Measurements from ENCODE around the gene CAMTA2.

The CAMTA2 gene

DNA sequence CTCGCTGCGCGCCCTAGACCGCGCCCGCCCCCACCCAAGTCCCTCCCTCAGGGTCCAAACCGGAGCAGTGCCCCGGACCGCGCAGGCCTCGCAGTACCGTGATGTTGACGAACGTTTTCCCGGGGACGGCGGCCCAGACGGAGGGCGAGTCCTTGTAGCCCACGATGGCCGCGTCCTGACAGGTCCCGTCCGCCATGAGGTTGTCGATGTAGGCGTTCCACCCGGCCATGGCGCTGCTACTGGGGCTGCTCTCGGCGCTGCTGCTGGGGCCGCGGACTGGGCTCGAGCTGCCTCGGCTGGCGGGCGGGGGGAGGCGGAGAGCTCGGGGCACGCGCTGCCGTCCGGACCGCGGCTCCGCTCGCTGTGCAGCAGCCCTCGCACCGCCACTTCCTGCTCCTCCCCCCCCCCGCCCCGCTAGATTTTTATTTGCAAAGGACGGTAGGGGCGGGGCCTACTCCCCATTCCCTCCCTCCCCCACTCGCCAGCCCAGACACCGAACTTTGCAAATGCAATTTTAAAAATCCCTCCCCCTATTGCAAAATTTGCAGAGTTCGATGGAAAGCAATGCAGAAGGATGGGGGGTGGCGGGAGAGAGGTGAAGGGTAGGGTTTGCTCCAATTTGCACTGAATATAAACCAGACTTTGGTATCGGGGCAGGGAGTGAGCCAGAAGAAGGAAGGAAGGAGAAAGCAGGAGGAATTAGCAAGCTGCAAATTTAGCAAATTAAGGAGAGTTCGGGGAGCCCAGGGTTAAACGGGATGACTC is 39.1 kb downstream of the CAMTA2 start, which contains the start of gene PFN1:
PFN1 (minus strand) TSS at position 365 of the 765 bp plus-strand sequence; CDS start at position 229, 136 bp downstream.
- DNase-seq (ENCODE audit: low read depth): peak; percentile 85

DNA sequence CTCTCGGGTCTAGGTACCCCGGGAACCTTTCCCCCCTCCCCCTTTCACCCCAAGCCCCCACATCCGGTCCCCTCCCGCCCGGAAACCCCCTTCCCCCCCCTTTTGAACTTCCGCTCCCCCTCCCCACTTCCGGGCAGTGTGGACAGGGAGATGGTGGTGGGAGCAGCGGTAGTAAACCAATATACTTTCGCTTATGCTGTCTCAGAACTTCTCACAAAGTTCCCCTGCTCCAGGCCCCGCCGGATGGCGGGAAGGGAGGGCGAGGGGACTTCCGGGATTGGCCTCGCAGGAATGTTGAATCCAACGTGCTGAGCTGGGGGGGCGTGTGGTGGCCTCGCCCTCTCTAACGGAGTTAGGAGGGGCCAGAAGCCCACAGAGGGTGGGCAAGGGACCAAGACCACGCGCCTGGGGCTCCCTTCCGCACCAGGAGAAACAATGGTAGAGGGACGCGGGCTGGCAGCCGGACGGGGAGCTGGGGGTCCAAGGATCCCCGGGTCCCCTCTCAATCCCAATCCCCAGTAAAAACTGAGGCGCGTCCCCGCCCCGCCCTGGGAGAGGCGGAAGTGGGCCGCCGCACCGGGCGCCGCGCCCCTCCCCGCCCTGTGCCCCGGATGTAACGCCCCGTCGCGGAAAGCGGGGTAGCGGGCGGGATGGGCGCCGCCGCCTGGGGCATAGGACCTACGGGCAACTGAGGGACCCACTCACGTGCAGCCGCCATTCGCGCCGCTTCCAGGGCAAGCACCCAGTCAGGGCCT is 39.9 kb downstream of the CAMTA2 start:
- peak; percentile 49 for DNase-seq (ENCODE audit: low read depth)

DNA sequence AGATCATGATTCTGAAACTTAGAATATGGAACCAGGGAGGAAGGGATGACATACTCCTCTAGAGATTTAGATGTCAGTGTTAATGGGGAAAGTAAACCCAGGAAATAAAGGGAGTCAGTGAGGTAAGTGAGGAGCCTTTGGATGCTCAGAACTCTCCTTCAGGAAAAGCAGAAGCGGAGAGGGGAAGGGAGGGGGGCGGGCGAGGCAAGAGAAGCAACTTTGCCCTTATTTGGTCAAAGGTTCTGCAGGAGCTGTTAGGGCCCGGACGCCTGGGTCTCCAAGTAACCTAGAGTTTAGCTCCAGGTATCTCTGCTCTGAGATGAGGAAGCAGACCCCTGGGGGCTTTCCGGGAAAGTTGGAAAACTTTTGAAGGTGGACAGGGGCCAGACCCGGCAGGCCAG is 40.5 kb downstream of the CAMTA2 start:
- DNase-seq (ENCODE audit: low read depth): no peak

DNA sequence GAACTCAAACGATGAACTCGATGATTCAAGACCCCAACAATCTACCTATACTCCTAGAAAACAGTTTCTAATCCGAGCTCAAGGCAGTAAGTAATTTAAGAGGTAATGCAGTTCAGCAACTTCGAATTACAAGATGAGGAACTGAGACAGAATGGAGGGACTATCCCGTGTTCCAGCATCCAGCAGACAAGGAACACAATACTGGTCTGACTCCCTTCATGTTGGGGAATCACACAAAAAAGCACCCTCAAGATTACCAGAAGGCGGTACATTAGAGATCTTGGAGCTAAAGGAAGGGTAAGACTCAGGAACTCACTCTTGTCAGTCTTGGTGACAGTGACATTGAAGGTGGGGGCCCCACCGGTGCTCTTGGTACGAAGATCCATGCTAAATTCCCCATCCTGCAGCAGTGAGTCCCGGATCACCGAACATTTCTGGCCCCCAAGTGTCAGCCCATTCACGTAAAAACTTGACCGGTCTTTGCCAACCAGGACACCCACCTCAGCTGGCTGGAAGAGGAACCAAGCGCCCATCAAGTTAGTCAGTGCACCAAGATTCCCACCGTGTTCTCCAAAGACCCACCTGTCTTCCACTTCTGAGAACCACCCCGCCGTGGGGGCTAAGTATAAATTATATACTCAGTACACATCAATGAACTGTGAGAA is 41.0 kb downstream of the CAMTA2 start:
- no peak for DNase-seq (ENCODE audit: low read depth)

DNA sequence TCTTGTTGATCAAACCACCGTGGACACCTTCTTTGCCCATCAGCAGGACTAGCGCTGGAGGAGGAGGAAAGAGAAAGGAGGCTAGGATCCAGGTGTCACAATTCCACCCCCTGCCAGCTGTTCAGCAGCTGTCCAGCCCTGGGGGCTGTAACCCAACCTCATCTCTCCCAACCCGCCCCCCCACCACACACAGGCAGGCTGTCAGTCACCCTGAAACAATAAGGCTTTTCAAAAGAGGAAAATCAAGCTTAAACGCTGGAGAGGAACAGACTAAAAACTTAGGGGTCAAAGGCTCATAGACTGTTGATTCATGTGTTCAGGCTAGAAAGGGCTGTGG is 41.6 kb downstream of the CAMTA2 start:
- DNase-seq (ENCODE audit: low read depth): no peak

DNA sequence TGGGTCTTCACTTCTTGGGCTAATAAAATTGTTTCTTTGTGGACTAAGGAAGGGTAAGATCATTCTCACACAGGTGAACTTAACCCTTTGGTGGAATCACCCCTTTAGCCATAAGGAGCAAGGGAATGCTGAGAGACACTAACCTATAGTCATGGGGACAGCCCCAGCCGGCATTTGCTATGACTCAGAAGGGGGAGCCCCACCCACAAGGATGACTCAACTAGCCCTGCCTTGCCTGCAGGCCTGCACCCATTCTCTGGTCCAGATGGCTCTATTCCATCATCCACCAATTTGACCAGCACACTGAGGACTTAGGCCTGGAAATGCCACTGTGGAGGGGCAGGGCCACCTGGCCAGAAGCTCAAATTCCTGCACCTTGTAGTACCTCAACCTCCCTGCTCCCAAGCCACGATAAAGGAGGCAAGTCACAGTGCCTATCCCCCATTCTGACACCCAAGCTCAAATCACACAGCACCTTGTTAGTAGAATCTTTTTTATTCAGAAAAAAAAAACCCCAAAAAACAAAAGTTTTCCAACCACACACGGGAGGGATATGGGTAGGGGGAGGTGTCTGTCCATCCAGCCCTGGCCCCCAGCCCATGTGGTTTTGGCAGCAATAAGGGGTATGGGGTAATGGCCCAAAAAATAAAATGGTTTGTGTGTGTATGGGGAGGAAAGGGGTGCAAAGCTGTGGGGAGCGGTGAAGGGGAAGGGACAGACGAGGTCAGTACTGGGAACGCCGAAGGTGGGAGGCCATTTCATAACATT is 42.1 kb downstream of the CAMTA2 start:
- DNase-seq (ENCODE audit: low read depth): peak; percentile 80

DNA sequence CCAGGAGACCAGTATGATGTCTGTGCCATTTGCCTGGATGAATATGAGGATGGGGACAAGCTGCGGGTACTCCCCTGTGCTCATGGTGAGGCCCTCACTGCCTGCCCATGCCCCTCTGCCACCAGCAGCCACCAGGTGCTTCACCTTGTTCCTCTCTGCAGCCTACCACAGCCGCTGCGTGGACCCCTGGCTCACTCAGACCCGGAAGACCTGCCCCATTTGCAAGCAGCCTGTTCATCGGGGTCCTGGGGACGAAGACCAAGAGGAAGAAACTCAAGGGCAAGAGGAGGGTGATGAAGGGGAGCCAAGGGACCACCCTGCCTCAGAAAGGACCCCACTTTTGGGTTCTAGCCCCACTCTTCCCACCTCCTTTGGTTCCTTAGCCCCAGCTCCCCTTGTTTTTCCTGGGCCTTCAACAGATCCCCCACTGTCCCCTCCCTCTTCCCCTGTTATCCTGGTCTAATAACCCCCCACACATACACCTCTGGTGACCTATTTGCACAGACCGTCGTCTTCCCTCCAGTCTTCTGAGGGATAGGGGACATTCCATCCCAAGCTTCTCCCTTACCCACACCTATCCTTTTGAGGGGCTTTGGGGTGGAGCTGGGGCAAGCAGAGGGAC is 42.8 kb downstream of the CAMTA2 start:
- DNase-seq (ENCODE audit: low read depth): no peak

DNA sequence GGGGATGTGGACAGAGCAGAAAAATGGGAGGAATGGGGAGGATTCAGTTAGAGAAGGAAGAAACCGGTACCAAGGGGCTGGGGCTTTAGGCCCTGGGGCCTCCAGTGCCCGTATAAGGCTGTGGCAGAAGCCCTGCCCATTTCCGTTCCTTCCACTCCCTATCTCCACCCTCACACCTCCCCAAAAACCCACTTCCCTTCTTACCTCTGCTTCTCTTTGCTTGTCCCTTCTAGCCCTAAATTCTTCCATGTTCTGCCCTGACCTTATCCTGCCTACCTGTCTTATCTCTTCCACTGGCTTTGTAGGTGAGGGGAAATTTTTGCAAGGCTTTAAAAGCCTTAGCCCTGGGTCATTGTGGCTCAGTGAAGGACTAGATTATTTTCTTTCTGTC is 43.3 kb downstream of the CAMTA2 start:
- DNase-seq (ENCODE audit: low read depth): no peak

DNA sequence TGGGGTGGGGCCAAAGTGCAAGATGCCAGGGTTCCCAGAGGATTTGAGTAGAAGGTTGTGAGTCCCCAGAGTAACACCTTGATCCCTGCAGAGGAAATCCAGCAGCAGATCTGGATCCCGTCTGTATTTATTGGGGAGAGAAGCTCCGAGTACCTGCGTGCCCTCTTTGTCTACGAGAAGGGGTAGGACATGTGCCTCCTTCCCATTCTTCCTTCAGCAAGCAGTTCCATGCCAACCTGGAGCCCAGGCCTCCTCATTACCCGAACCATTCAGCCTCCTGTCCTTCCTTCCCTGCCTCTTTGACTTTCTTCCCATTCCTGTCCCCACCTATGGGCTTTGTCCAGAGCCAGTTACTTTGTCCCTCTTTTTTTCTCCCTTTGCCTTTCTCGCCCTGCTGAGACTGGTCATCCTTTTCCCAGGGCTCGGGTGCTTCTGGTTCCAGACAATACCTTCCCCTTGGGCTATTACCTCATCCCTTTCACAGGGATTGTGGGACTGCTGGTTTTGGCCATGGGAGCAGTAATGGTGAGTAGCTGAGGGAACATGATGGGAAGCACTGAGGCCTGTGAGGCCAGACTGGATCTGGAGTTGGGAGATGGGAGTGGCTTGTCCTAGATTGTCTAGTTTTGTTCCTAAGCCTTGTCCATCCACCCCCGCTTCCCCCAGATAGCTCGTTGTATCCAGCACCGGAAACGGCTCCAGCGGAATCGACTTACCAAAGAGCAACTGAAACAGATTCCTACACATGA is 44.5 kb downstream of the CAMTA2 start:
- no peak for DNase-seq (ENCODE audit: low read depth)

DNA sequence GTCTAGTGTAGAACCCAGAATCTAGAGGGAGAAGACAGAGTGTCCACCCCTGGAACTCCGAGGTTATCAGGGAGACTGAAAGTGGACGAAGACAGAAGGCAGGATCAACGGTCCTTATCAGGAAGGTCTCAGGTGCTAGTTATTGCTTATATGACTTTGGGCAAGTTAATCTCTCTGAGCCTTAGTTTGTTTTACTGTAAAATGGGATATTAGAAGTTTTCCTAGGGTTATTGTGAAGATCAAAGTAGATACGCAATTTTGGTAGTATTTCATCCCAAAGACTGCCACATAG is 46.2 kb downstream of the CAMTA2 start:
- no peak for DNase-seq (ENCODE audit: low read depth)

DNA sequence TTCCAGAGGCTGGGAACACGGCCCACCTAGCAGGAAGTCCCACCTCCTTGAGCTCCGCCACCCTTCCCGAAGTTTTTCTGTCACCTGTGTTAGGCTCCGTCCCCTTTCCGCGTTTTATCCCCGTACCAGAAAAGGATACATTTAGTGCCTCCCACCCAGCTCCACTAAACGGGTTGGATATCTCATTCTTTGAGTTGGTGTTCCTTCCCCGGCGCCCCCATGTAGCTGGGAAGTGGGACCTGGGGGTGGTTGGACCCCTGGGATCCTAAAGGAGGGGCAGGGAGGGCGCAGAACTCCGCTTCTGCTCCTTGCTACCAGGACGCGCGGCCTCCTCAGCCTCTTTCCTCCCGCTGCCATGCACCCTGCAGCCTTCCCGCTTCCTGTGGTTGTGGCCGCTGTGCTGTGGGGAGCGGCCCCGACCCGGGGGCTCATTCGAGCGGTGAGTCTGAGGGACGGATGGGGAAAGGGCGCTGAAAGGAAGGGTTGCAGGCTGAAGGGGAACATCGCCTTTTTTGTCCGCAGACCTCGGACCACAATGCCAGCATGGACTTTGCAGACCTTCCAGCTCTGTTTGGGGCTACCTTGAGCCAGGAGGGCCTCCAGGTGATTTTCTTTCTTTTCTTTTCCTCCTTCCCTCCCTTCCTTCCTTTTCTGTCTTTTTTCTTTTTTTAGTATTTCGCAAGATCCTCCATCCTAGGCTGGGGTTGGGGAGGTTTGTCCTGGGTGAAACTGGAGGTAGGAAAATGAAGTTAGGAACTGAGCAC is 46.7 kb downstream of the CAMTA2 start:
- DNase-seq (ENCODE audit: low read depth): peak; percentile 33

DNA sequence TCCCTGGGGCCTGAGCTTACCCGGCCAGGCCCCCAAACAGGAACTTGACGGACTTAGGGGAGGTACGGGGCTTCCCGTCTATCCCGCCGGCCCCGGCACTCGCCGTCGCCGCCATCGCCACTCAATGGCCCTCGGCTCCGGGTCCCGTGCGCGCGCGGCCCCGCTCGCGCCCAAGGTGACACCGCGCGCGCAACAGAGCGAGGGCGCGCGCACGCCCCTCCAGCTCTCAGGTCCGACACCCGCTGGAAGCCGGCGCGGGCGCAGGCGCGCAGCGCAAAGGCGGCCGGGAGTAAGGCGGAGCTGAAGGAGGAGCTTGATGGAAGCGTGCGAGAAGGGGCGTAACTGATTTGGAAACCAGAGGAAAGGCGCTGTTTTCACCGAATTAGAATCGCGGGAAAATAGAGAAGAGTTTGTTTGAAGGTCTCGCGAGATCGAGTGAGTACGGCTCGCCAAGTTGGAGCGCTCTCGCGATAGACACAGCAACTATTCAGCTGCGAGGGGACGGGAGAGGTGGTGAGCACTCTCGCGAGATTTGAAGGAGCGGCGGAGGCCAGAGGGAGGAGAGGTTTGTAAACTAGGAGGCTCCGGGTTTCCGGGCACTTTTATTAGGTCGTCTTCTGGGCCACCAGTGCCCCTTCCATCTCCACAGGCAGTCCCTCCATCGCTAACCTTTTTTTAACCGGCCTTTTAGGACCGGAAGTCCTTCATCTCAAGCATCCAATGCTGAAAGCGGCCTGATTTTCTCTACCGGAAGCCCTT is 47.5 kb downstream of the CAMTA2 start, which contains the start of the genes RNF167 and SLC25A11:
RNF167 (plus strand) TSS at position 473 of the 759 bp plus-strand sequence. CDS start 642 bp downstream, outside the sequence.
SLC25A11 (minus strand) TSS at position 251 of the 759 bp plus-strand sequence; CDS start at position 115, 136 bp downstream.
- DNase-seq (ENCODE audit: low read depth): peak; percentile 90

DNA sequence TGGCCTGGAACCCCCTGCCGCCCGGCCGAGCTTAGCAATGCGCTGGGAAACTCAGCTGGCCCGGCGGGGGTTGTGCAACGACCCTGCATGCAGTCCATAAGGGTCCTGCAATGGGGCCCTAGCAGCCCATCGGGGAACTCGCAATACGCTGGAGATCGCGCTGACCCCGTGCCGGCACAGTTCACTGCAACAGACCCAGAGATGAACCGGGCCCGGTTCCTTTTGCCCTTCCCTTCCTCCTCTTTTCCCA is 48.0 kb downstream of the CAMTA2 start:
- no peak for DNase-seq (ENCODE audit: low read depth)

DNA sequence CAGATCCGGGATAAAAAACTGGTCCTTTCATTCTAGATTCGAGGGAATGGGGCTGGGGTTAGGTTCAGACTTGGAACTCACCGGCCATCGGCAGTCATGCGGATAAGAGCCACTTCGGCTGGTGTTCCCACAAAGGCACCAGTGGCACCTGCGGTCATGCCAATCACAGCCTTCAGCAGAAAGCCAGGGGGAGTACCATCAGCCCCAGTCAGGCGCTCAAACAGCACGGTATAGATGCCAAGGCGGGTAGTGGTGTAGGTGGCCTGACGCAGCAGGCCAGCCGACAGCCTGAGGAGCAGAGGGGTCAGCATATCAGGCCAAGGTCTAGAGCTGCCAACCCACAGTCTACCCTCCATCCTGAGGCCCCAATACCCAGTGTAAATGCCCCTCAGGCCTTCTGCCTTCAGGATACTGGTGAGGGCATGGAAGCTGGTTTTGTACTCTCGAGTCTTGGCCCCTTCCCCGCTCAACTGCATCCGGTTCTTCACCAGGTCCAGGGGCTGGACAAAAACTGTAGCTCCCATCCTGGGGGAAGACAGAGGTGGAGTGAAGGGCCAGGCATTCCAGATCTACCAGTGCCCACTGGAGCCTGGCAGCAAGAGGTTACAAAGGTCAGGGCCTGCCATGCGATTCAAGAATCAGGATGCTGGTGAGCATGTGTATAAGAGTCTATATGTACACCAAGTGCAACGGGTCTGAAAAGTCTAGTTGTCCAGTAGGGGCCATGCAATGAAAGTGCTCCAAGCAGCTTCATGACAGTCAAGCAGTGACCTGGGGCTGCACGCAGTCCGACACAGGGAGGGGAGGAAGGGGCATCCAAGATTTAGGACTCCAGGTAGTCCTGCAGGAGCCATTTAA is 48.6 kb downstream of the CAMTA2 start:
- no peak for DNase-seq (ENCODE audit: low read depth)

DNA sequence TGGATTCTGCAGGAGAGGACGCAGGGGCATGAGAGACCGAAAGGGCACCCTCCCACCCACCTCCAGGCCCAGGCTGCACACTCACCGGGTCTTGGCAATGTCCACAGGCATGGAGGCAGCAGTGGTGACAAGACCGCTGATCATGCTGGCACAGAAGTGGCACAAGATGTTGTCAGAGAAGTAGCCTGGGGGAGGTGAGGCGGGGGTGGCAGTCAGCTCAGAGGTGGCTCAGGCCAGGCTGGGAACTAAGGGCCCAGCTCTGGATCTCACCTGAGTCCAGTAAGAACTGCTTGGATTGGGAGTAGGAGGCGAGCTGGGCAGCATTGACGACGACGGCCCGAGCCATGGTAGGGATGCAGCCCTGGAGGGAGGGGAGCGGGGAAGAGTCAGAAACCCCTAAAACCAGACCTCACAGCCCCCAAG is 49.4 kb downstream of the CAMTA2 start:
- DNase-seq (ENCODE audit: low read depth): no peak

DNA sequence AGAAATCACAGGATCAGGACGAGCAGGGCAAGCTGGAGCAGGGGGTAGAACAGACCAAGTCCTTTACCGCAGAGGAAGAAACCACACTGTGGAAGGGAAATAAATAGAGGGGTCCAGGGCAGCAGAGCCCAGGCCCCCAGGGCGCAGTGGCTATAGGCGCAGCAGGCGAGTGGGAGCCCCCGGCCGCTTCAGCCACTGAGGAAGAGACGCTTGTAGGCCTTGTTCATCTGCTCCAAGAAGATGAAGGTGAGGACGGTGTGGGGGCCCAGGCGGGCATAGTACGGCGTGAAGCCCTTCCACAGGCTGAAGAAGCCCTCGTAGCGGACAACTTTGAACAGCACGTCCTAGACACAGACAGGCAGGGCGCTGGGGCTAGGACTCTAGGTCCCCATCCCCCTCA is 49.9 kb downstream of the CAMTA2 start:
- no peak for DNase-seq (ENCODE audit: low read depth)

DNA sequence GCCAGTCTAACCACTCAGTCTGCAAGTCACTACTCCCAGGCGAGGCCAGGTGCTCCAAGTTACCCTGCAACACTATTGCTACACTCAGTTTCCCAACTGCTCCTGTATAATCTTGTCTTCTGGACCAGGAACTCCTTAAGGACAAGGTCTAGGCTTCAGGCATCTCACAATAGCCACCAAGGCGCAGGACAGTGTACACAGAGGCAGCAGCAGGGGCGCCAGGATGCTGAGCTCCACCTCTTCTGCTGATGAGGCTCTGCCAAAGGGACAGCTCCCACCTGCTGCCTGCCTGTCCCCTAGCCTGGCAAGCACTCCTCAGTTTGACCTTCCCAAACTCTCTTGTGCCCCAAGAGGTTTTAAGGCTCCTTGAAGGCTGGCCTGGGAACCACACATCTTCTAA is 51.0 kb downstream of the CAMTA2 start:
- no peak for DNase-seq (ENCODE audit: low read depth)

DNA sequence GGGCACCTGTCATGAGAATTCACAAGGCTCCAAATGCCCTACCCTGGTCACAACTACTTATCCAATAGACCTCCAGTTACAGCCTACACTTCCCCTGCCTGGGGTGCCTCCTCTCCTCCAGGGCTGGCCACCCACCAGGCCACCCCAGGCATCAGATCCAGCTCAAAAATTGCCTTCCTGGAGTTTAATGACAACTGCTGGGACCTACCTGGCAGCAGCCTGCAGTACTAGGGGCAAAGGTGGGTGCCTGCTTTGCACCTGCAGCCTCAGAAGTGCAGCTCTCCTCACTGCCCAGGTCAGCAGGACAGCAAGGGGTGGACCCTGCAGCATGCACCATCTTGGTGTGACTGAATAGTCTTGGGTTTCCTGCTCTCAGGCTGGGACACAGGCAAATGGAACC is 51.8 kb downstream of the CAMTA2 start:
- no peak for DNase-seq (ENCODE audit: low read depth)
